Raji (cell line): ENCODE measurements around the gene UHRF1.

ENCODE experiments used
- POLR2A ChIP-seq: IDR thresholded peaks from 2 replicates; pipeline ENCODE4 v1.6.1; 2011; ENCODE audit warnings: low read depth, low read length, control low read depth; ENCODE audit not compliant: insufficient read depth

The UHRF1 gene

DNA sequence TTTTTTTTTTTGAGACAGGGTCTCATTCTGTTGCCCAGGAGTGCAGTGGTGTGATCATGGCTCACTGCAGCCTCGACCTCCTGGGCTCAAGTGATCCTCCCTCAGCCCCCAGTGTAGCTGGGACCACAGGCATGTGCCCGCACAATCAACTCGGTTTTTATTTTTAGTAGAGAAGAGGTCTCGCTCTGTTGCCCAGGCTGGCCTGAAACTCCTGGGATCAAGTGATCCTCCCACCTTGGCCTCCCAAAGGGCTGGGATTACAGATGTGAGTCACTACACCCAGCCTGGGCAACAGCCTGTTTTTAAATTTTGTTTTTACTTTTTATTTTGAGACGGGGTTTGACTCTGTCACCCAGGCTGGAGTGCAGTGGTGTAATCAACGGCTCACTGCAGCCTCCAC, 57.3 kb downstream of the UHRF1 start:
- TF ChIP-seq POLR2A: no peak

DNA sequence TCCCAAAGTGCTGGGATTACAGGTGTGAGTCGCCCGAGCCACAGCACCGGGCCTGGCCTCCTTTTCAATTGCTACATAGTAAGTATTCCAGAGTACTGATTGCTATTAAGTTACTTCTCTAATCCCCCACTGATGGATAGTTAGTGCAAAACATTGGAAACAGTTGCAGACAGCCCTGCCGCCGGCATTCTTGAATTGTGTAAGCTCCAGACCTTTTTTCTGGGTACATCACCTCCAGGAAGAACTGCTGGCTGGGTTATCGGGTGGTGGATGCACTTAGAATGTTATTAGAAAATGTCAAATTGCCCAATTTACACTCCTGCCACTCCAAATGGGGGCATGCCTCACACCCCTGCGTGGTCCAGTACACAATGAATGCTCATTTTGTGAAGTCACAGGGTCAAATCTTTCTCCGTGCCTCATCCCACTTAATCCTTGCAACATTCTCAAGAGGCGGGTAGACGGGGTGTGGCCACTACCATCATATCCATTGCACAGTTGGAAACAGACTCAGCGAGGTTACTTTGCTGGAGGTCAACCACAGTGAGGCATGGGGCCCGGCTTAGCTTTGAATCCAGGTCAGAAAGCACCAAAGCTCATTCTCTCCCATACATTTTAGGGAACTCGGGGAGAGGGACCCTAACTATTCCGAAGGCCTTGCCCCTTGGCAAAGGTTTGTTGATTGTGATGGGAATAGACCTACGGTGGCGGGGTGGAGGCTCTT, 58.6 kb downstream of the UHRF1 start:
- no peak for TF ChIP-seq POLR2A

DNA sequence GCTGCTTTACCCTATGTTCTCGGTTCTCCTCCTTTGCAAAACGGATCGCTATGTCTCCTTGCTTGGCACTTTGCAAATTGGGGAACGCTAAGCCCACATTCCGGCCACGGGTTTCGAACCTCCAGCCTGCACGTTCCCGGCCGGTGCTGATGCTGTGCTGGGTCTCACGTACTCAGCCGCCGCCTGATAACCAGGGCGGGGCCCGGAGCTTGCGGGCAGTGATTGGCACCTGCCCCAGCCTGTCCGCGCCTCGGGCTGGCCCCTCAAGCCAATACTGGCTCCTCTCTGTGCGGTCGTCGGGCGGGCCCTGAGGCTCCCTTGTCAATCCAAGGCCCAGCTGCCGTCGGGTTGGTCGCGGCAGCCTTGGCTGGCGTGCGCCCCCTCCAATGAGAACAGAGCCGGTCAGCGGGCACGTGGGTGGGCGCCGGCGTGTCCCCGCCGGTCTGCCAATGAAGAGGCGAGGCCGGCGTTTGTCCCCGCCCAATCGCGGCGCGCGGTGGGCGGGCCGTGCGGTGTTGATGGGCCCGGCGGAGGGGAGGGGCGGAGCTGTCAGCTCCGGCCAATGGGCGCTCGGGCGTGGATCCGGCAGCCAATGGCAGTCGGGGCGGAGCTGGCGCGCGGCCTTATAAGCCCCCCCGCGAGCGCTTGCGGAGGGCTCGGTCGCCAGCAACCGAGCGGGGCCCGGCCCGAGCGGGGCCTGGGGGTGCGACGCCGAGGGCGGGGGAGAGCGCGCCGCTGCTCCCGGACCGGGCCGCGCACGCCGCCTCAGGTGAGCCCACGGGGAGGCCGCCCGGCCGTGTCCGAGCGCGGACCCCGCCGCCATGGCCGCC, 59.4 kb downstream of the UHRF1 start, which contains the start of gene KDM4B:
Gene KDM4B (plus strand): TSS at position 652 of the 830 bp plus-strand sequence. CDS start 63,778 bp downstream, outside the sequence.
- peak; percentile 86 for TF ChIP-seq POLR2A

- TF ChIP-seq POLR2A: no peak
These were observed 60.0 kb downstream of the UHRF1 start for GRCh38 chr19:4969292-4969771.

GRCh38 chr19:4969772-4970531, 60.7 kb downstream of the UHRF1 start:
- TF ChIP-seq POLR2A: no peak

DNA sequence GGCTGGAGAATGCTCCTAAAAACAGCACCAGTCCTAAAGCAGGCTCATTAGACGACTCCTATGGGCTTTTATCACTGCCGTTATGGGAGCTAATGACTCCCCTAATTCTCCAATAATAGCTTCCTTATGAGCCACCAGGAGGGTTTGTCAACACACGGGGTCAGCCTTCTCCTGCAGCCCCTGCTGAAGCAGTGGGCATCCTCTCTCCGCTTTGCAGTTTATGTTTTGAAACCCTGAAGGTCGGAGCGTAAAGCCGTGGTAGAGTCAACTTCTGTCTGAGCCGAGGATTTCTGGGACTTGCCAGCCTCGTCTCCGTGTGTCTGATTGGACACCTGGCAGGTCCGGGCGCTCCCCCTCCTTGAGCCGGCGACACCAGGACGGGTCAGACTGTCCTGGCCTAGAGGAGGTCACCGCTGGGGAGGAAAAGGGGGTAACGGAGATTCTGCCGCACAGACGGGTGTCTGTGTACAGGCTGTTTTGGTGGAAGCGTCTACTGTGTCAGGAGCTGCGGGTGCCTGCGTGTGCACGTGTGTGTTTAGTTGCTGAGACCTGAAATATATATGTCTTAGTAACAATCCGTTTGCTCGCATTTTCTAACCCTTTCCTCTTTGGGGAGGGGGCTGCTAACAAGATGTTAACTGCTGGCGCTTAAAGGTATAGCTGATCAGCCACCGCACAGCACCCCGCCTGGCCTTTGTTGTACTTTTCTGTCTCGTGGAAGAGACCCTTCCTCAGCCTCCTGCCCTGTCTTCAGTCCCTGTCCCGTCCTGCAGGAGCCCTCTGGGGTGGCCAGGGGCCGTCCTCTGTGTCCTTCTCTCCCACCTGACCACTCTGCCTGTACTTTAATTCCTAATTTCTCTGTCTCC, 61.5 kb downstream of the UHRF1 start:
- TF ChIP-seq POLR2A: no peak

DNA sequence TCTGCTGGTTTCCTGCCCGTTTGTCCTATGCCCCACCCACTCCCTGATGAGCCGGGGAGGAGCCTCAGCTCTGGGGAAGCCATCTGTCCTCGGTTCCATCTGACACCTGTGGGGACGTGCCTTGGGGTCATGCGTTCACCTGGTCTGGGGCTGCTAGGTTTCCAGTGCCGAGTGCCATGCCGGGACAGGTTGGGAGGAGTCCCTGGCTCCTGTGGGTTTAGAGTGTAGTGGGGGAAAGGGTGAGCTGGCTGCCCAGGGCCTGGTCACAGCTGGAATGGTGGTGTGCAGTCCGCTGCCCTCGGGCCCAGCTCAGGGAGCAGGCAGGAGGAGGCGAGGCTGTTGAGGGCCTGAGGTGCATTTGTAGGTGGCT, 62.1 kb downstream of the UHRF1 start:
- TF ChIP-seq POLR2A: no peak

DNA sequence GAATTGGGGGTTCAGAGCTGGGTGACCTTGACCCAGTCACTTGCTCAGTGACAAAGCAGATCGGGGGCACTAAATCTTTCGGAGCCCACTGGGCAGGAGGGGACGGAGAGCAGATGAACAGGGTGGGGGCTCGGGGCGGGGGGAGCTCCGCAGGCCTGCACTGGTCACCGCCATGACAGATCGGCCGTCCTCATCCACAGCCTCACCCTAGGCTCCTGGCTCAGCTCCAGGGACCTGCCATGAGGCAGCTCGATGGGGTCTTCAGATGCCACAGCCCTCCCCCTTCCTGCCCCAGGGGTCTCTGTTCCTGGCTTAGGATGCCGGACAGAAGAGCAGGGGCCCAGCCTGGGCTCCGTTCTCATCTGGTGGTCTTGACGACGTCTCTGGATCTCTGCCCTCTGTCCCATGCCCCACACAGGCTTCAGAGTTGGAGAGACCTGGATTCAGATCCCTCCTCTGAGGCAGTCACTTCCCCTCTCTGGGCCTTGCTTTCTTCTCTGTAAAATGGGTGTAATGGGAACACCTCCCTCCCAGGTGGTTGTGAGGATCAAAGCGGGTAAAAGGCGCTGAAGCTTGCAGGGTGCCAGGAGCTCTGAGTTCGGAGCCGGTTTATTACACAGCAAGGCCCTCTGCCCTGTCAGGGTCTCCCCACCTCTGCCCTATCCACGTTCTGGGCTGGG, 62.7 kb downstream of the UHRF1 start:
- no peak for TF ChIP-seq POLR2A

- TF ChIP-seq POLR2A: no peak
These were observed 63.4 kb downstream of the UHRF1 start for GRCh38 chr19:4972509-4973230.

GRCh38 chr19:4974880-4975469, 65.7 kb downstream of the UHRF1 start:
- no peak for TF ChIP-seq POLR2A

GRCh38 chr19:4976401-4977298, 67.3 kb downstream of the UHRF1 start:
- no peak for TF ChIP-seq POLR2A

DNA sequence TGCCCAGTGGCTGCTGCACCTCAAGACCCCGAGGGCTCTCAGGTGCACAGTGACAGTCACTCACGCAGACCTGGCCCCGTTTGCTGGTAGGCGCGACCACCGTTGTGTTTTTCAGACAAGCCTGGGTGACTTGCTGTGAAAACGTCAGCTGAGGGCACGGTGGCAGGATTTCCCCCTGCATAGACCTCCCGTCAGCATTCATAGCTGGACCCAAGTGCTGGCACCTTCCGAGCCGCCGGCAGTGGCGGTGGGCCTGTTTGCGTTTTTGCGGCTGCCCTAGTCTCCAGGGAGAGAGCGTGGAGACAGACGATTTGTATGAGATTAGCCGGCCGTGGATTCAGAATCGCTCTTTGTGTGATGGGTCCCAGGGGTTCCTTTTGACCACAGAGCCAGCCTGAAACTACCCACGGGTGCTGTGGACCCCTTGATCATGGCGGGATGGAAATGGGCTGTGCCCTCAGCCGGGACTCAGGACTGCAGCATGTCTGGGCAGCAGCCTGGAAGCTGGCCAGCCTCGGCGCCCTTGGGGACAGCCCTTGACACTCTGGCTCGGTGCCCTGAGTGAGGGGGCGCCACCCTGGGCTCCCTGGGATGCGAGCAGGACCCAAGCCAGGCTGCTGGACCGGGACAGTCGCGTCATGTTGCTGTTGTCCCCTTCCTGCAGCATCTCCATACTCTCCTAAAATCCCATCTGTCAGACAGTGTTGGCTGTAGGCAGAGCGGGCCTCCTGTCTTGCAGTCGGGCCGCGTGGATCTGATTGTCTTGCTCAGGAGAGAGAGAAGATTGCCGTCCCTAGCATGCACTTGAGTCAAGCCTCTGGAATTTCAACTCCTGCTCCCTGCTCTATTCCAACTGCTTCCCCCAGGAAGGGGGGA, 68.2 kb downstream of the UHRF1 start:
- no peak for TF ChIP-seq POLR2A
